Nephron progenitor cell (in vitro differentiated cells): ENCODE measurements around the gene SLC1A2.

Experiments used
- DNase-seq: peaks from one replicate; pipeline ENCODE4 v3.0.0; 2021
- H3K27ac Mint-ChIP-seq: 2 replicates; pipeline ENCODE4 v1.8.0; 2021; ENCODE audit warnings: mild to moderate bottlenecking, moderate library complexity, mixed read lengths
- H3K27me3 Mint-ChIP-seq: 2 replicates; pipeline ENCODE4 v1.8.0; 2021; ENCODE audit warnings: mild to moderate bottlenecking, low read depth, mixed read lengths; ENCODE audit not compliant: poor library complexity
- H3K36me3 Mint-ChIP-seq: 2 replicates; pipeline ENCODE4 v1.8.0; 2021; ENCODE audit warnings: low read depth, mixed read lengths
- H3K4me1 Mint-ChIP-seq: 2 replicates; pipeline ENCODE4 v1.8.0; 2021; ENCODE audit warnings: mixed read lengths
- H3K4me3 Mint-ChIP-seq: 2 replicates; pipeline ENCODE4 v1.8.0; 2021; ENCODE audit warnings: mild to moderate bottlenecking, moderate library complexity, mixed read lengths
- H3K9me3 Mint-ChIP-seq: 2 replicates; pipeline ENCODE4 v1.8.0; 2021; ENCODE audit warnings: mild to moderate bottlenecking, moderate library complexity, mixed read lengths
- TF ChIP-seq, protein P1 (sequence below): fragments of 200-600 bp; sonication (generic); IDR thresholded peaks from 2 replicates; pipeline ENCODE4 v1.5.0; 2021; ENCODE audit warnings: antibody characterized with exemption

The SLC1A2 gene

DNA sequence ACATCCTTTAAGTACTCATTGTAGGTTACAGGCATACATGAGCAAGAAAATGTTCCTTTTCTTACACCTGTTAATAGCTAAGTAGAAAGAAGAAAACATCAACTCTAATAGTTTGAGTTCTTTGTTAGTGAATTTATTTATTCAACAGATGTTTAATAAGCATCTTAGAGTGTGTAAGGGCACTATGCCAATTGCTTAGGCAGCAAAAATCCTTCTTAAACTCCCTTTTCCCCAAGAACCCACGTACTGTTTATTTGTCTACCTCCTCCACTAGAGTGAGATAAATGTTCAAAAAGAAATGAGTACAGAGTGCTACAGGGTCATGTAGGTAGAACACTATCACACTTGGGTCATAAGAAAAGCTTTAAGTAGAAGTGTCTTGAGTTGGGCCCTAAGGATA lies 149.0 kb downstream of the SLC1A2 start:
- no peak overlapping the region for H3K4me3 Mint-ChIP-seq
- TF ChIP-seq, protein P1, sequence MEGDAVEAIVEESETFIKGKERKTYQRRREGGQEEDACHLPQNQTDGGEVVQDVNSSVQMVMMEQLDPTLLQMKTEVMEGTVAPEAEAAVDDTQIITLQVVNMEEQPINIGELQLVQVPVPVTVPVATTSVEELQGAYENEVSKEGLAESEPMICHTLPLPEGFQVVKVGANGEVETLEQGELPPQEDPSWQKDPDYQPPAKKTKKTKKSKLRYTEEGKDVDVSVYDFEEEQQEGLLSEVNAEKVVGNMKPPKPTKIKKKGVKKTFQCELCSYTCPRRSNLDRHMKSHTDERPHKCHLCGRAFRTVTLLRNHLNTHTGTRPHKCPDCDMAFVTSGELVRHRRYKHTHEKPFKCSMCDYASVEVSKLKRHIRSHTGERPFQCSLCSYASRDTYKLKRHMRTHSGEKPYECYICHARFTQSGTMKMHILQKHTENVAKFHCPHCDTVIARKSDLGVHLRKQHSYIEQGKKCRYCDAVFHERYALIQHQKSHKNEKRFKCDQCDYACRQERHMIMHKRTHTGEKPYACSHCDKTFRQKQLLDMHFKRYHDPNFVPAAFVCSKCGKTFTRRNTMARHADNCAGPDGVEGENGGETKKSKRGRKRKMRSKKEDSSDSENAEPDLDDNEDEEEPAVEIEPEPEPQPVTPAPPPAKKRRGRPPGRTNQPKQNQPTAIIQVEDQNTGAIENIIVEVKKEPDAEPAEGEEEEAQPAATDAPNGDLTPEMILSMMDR, result no peak
- H3K9me3 Mint-ChIP-seq, result no peaks in the 10 kb centered on the region
- peaks cover 6% of the 10 kb centered on the region for H3K4me1 Mint-ChIP-seq
- H3K27me3 Mint-ChIP-seq, result no peaks in the 10 kb centered on the region
- DNase-seq, result no peak
- no peak overlapping the region for H3K27ac Mint-ChIP-seq
- no peaks in the 10 kb centered on the region for H3K36me3 Mint-ChIP-seq

DNA sequence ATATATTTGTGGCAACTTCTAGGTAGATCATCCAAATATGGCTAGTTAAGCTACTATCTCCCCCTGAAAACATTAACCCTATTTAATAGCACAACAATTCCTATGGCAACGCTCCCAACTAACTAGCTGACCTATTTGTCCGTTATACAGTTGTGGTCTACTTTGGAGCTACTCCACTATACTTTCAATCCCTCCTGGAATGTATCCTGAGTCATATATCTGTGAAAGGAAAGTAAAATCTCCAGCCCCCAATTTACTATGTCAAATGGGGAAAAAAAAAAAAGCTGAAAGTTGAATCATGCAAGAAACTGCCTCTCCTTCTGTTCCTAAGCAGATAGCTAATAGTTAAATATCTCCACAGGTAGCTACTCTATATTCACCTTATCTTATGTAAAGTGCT lies 151.9 kb downstream of the SLC1A2 start:
- Mint-ChIP-seq H3K27me3 (no peaks in the 10 kb centered on the region), H3K4me1 (no peaks in the 10 kb centered on the region), H3K36me3 (no peaks in the 10 kb centered on the region)

DNA sequence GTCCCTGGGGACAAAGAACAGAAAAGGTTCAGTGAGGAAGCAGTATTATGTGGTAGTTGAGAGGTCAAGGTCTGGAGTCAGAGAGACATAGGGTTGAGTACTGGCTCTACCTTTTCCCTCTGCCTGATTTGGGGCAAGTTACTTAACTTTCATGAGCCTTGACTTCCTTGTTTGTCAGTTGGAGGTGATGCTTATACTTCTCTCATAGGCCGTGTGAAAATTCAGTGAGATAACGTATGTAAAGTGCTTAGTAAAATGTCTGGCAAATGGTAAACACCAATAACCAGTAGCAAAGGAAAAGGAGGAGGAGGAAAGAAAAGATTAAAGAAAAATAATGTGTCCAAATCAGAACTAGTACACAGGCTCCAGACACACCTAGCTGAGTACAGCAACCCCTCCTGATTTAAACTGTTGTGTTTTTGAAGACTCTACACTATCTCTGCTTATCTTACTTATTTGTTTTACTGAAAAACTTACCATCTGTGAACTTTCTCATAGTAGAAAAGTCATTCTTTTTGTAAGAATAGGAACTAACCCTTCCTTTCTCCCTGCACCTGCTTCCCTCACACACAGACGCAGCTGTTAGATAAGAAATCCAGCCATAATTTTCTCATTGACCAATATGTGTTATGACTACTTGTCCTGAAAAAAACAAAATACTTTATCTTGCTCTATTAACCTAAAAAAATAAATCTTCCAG lies 153.5 kb downstream of the SLC1A2 start:
- DNase-seq, result no peak
- Mint-ChIP-seq H3K36me3 (no peaks in the 10 kb centered on the region), H3K4me1 (no peaks in the 10 kb centered on the region), H3K27me3 (no peaks in the 10 kb centered on the region), H3K9me3 (no peaks in the 10 kb centered on the region), H3K27ac (no peak overlapping the region), H3K4me3 (no peak overlapping the region)
- TF ChIP-seq, protein P1, result no peak

More for the DNA sequence above, 151.9 kb downstream of the SLC1A2 start:
- Mint-ChIP-seq H3K9me3 (no peaks in the 10 kb centered on the region), H3K4me3 (no peak overlapping the region), H3K27ac (no peak overlapping the region)
- TF ChIP-seq, protein P1, result no peak
- DNase-seq, result no peak

DNA sequence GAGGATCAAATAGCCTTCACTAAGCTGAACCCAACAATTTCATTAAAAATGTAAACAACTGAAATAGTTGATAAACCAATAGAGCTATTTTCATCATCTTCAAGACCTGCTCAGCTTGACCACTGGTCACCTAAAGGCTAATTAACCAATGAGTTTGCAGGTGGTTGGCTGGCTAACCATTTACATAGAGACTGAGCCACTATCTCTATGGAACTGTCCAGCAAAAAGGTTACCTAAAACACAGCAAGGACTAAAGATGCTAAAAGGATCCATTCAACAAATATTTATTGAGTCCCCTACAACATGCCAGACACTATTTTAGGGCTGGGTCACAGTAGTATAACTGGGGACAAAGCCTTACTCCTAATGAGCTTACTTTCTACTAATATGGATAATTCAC lies 156.6 kb downstream of the SLC1A2 start:
- Mint-ChIP-seq H3K36me3 (no peaks in the 10 kb centered on the region), H3K27me3 (no peaks in the 10 kb centered on the region), H3K4me3 (no peak overlapping the region), H3K4me1 (no peaks in the 10 kb centered on the region), H3K27ac (no peak overlapping the region), H3K9me3 (no peaks in the 10 kb centered on the region)
- TF ChIP-seq, protein P1, result no peak
- no peak for DNase-seq

DNA sequence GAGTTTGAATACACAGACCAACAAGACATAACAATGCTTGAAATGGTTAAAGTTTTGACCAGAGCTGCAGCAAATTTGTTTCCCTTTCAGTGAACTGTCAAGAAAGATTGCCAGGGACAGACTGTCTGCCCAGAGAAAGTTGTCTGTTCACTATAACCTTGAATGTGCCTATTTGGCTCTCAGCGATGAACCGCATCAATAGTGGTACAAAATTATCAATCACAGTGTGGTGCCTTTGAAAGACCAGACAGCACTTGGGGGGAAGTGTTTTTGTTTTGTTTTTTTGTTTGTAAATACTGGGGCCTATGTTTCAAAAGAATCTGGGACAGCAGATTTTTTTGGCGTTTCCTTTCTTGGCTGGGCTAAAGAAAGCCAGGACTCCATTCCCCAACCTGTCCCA lies 157.3 kb downstream of the SLC1A2 start:
- no peaks in the 10 kb centered on the region for H3K36me3 Mint-ChIP-seq
- TF ChIP-seq, protein P1, result no peak
- no peak for DNase-seq
- no peaks in the 10 kb centered on the region for H3K27me3 Mint-ChIP-seq
- H3K9me3 Mint-ChIP-seq, result no peaks in the 10 kb centered on the region
- no peak overlapping the region for H3K27ac Mint-ChIP-seq
- H3K4me3 Mint-ChIP-seq, result no peak overlapping the region
- H3K4me1 Mint-ChIP-seq, result no peaks in the 10 kb centered on the region

DNA sequence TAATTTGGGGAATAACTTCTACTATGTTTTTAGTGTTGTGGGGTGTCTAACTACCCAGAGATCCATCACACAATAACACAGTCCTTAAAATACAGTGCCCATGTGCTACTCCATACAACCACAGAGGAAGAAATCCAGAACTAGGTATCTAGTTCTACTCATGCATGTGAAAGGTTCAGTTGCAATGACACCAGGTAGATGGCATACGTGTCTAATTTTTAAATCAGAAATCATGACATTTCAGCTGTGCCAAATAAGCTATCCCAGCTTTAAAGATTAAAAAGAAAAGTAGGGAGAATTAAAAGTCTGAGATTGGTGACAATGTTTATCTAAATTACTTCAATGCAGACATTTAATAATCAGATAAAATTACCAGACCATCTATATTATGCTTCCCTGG lies 158.2 kb downstream of the SLC1A2 start:
- TF ChIP-seq, protein P1, result no peak
- no peaks in the 10 kb centered on the region for H3K9me3 Mint-ChIP-seq
- no peak overlapping the region for H3K4me3 Mint-ChIP-seq
- no peak overlapping the region for H3K27ac Mint-ChIP-seq
- H3K27me3 Mint-ChIP-seq, result no peaks in the 10 kb centered on the region
- H3K36me3 Mint-ChIP-seq, result no peaks in the 10 kb centered on the region
- DNase-seq, result no peak
- H3K4me1 Mint-ChIP-seq, result no peaks in the 10 kb centered on the region
